ENCODE results near the gene ARHGAP21. TPM values are rescaled to one million over a fixed set of nuclear protein-coding genes. Genes with fewer than 3 reads are reported as not detected.

Gene ARHGAP21
- polyA plus RNA-seq, 1 donor (not counting 4 experiments of a cell fraction or from before 2014, with no cell fraction given), result 78.5 TPM

DNA sequence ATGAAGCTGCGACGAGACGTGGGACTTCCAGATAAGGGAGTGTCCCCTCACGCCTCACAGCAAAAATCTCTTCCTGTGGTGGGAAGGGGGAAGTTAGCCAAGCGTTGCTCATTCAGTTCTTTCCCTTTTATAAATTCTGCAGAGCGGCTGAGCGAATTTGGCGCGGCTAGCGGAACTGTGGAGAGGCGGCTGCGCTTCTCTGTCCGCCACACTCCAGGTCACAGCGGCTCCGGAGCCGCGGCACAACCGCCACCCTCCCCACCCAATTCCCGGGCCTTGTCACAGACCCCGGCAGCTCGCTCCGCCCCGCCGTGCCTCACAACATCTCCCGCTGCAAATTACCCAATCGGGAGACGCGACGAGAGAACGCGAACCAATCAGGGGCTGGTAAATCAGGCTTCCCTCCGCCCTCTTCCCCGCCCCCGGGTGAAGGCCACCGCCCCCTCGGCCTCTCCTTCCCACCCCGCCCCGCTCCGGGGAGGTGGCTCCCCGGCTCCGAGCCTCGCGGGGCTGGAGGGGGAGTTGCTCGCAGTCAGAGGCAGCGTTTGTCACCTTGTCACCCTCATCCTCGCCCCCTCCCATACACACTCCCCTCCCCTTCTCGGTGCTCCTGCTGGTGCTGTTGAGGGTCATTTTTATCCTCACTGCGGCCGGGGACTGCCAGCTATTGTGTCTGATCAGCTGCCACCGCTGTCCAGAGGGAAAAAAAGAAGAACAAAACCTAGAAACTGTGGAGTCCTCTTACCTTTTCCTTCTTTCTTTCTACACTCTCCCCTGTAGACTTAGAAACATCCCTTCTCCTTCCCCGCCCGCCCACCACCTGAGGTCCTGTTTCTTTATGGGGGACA, 918 bp upstream of the ARHGAP21 start:
- Histone ChIP-seq H3K4me1 (ENCODE audit: control insufficient read depth, extremely low read depth, insufficient read depth, low read length) (peaks cover 22% of the 10 kb centered on the region), H4K20me1 (ENCODE audit: control insufficient read depth, extremely low read depth, insufficient read depth, low read length) (no peaks in the 10 kb centered on the region), H3K9me3 (ENCODE audit: control insufficient read depth, low read depth, low read length) (no peaks in the 10 kb centered on the region), H3K36me3 (ENCODE audit: control insufficient read depth in 2 of 2, extremely low read depth in 1 of 2, insufficient read depth in 2 of 2, low read length in 2 of 2) (peaks cover 4 to 11% of the 10 kb centered on the region in 2 experiments), H3K9me1 (ENCODE audit: control insufficient read depth, extremely low read depth, insufficient read depth, low read length) (no peaks in the 10 kb centered on the region), H3K27ac (ENCODE audit: control insufficient read depth, insufficient read depth, low read length) (peak overlapping the region; percentile 79), H3K4me2 (ENCODE audit: control insufficient read depth, extremely low read depth, insufficient read depth, low read depth, low read length) (peak overlapping the region; percentile 78), H3K4me3 (ENCODE audit: control insufficient read depth in 2 of 3, extremely low read depth in 1 of 3, insufficient read depth in 2 of 3, low read depth in 1 of 3, low read length in 3 of 3) (peak overlapping the region; percentile 70 to 87 (median 76)), H2AFZ (ENCODE audit: control insufficient read depth, low read length) (peak overlapping the region; percentile 86), H3K79me2 (ENCODE audit: control insufficient read depth, insufficient read depth, low read length) (peaks cover 34% of the 10 kb centered on the region), H3K9ac (ENCODE audit: control insufficient read depth, extremely low read depth, insufficient read depth, low read length) (peak overlapping the region; percentile 80), H3K27me3 (ENCODE audit: control insufficient read depth, extremely low read depth, insufficient read depth, low read length) (no peaks in the 10 kb centered on the region)
- DNase-seq (ENCODE audit: low read depth, low spot score), result peak; percentile 80
- TF ChIP-seq EZH2 (IDR thresholded peaks at IDR 0.05; ENCODE audit: low read length), result no peak
- TF ChIP-seq, protein P1, sequence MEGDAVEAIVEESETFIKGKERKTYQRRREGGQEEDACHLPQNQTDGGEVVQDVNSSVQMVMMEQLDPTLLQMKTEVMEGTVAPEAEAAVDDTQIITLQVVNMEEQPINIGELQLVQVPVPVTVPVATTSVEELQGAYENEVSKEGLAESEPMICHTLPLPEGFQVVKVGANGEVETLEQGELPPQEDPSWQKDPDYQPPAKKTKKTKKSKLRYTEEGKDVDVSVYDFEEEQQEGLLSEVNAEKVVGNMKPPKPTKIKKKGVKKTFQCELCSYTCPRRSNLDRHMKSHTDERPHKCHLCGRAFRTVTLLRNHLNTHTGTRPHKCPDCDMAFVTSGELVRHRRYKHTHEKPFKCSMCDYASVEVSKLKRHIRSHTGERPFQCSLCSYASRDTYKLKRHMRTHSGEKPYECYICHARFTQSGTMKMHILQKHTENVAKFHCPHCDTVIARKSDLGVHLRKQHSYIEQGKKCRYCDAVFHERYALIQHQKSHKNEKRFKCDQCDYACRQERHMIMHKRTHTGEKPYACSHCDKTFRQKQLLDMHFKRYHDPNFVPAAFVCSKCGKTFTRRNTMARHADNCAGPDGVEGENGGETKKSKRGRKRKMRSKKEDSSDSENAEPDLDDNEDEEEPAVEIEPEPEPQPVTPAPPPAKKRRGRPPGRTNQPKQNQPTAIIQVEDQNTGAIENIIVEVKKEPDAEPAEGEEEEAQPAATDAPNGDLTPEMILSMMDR (optimal IDR thresholded peaks at IDR 0.05 in 1 of 3, IDR thresholded peaks at IDR 0.05 in 1 of 3, conservative IDR thresholded peaks at IDR 0.05 in 1 of 3; ENCODE audit: extremely low read depth in 1 of 3, insufficient read depth in 2 of 3, low read length in 3 of 3), result no peak
- FAIRE-seq, result peak; percentile 72
- dilution Hi-C loops (cut with MboI; ENCODE audit: extremely low pct_ligation_motif_present, low sequenced_read_pairs), result no loop called here

DNA sequence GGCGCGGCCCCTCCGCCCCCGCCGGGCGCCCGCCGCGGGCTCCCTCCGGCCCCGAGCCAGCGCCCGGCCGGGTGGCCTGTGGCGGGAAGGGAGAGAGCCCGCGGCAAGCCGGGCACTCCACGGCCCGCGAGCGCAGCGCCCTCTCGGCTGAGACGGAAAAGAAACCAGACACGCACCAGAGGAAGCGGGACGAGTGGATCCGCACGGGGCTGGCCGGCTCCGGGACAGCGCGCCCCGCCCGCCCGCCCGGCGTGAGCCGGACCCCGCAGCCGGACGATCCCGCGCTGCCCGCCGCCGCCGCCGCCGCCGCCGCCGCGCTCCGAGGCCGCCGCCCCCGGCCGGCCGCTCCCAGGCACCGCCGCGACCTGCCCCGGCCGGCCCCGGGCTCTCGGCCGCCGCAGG, 300 bp downstream of the ARHGAP21 start:
- DNase-seq (ENCODE audit: low read depth, low spot score), result no peak

More for the DNA sequence above, 300 bp downstream of the ARHGAP21 start:
- Histone ChIP-seq H3K4me2 (ENCODE audit: control insufficient read depth, extremely low read depth, insufficient read depth, low read depth, low read length) (no peak overlapping the region), H3K9ac (ENCODE audit: control insufficient read depth, extremely low read depth, insufficient read depth, low read length) (peak overlapping the region; percentile 80), H3K4me3 (ENCODE audit: control insufficient read depth in 2 of 3, extremely low read depth in 1 of 3, insufficient read depth in 2 of 3, low read depth in 1 of 3, low read length in 3 of 3) (peak overlapping the region in 2 of 3 experiments; percentile 70 to 87), H3K27ac (ENCODE audit: control insufficient read depth, insufficient read depth, low read length) (peak overlapping the region; percentile 79), H3K9me1 (ENCODE audit: control insufficient read depth, extremely low read depth, insufficient read depth, low read length) (no peaks in the 10 kb centered on the region), H3K4me1 (ENCODE audit: control insufficient read depth, extremely low read depth, insufficient read depth, low read length) (peaks cover 33% of the 10 kb centered on the region), H4K20me1 (ENCODE audit: control insufficient read depth, extremely low read depth, insufficient read depth, low read length) (no peaks in the 10 kb centered on the region), H3K9me3 (ENCODE audit: control insufficient read depth, low read depth, low read length) (no peaks in the 10 kb centered on the region), H3K36me3 (ENCODE audit: control insufficient read depth in 2 of 2, extremely low read depth in 1 of 2, insufficient read depth in 2 of 2, low read length in 2 of 2) (peaks cover 4 to 11% of the 10 kb centered on the region in 2 experiments), H3K27me3 (ENCODE audit: control insufficient read depth, extremely low read depth, insufficient read depth, low read length) (no peaks in the 10 kb centered on the region), H2AFZ (ENCODE audit: control insufficient read depth, low read length) (no peak overlapping the region), H3K79me2 (ENCODE audit: control insufficient read depth, insufficient read depth, low read length) (peaks cover 47% of the 10 kb centered on the region)
- no peak for FAIRE-seq
- TF ChIP-seq EZH2 (IDR thresholded peaks at IDR 0.05; ENCODE audit: low read length), result no peak
- TF ChIP-seq, protein P1 (optimal IDR thresholded peaks at IDR 0.05 in 1 of 3, IDR thresholded peaks at IDR 0.05 in 1 of 3, conservative IDR thresholded peaks at IDR 0.05 in 1 of 3; ENCODE audit: extremely low read depth in 1 of 3, insufficient read depth in 2 of 3, low read length in 3 of 3), result no peak
- dilution Hi-C loops (cut with MboI; ENCODE audit: extremely low pct_ligation_motif_present, low sequenced_read_pairs), result no loop called here
